A673 (cell line): Measurements from ENCODE around the gene PHC2.

Experiments used
- EZH2 ChIP-seq: fragments of 200-600 bp; sonication (generic); IDR thresholded peaks from 2 replicates; pipeline ENCODE4 v1.6.1; 2017; ENCODE audit warnings: borderline replicate concordance, low read depth, mild to moderate bottlenecking, mixed read lengths, antibody characterized with exemption, low read length; ENCODE audit not compliant: poor library complexity, severe bottlenecking
- TF ChIP-seq, protein P1 (sequence below): fragments of 300-800, 200-600 bp; sonication (generic); conservative IDR thresholded peaks from 2 replicates; pipeline ENCODE4 v1.5.1; 2017; ENCODE audit warnings: low read depth, mild to moderate bottlenecking, antibody characterized with exemption, low read length, moderate library complexity, mixed read lengths

- TF ChIP-seq, protein P1, sequence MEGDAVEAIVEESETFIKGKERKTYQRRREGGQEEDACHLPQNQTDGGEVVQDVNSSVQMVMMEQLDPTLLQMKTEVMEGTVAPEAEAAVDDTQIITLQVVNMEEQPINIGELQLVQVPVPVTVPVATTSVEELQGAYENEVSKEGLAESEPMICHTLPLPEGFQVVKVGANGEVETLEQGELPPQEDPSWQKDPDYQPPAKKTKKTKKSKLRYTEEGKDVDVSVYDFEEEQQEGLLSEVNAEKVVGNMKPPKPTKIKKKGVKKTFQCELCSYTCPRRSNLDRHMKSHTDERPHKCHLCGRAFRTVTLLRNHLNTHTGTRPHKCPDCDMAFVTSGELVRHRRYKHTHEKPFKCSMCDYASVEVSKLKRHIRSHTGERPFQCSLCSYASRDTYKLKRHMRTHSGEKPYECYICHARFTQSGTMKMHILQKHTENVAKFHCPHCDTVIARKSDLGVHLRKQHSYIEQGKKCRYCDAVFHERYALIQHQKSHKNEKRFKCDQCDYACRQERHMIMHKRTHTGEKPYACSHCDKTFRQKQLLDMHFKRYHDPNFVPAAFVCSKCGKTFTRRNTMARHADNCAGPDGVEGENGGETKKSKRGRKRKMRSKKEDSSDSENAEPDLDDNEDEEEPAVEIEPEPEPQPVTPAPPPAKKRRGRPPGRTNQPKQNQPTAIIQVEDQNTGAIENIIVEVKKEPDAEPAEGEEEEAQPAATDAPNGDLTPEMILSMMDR, result no peak
- TF ChIP-seq EZH2, result no peak
Measured at GRCh38 chr1:33459691-33460090, 28.8 kb upstream of the PHC2 start.
